Fibroblast of lung (primary cell): ENCODE measurements around the gene CDH5.

Source experiments
- EZH2 ChIP-seq: IDR thresholded peaks from 2 replicates; pipeline ENCODE4 v1.5.1; 2012; ENCODE audit warnings: low read length, control low read depth, mild to moderate bottlenecking; ENCODE audit errors: missing control alignments
- TF ChIP-seq, protein P1 (sequence below), 2 donors: IDR thresholded peaks in 1 of 2; conservative IDR thresholded peaks in 1 of 2; 1 replicate in 1 of 2; 2 replicates in 1 of 2; pipeline ENCODE4 v1.5.1; 2011 to 2012; ENCODE audit warnings: low read length in 2 of 2, control low read depth in 1 of 2, inconsistent platforms in 1 of 2, low read depth in 1 of 2, mild to moderate bottlenecking in 1 of 2

DNA sequence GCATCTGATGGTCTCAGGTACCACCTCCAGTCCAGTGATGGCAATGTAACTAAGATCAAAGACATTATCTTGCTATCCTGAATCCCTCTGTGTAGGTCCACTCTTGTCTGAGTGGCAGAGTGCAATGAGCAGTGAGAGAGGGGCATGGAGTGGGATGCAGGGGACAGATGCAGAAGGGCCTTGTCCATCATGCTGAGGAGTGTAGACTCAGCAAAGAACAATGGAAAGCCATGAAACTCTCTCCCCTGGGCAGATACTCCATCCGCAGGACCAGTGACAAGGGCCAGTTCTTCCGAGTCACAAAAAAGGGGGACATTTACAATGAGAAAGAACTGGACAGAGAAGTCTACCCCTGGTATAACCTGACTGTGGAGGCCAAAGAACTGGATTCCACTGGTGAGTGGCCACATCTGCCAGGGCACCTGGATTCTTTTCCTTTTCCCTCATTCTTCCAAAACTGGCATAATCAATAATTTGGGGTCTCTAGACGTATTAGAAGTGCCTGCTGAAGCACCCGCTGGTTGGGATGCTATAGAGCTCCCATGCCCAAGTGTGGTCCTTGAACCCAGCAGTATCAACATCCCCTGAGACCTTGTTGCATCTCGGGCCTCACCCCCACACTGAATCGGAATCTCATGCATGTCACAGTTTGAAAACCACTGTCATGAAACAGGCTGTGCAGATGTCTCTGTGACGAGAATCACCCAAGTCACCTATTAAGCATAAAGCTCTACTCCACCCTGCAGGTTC lies 29.5 kb downstream of the CDH5 start:
- TF ChIP-seq, protein P1, sequence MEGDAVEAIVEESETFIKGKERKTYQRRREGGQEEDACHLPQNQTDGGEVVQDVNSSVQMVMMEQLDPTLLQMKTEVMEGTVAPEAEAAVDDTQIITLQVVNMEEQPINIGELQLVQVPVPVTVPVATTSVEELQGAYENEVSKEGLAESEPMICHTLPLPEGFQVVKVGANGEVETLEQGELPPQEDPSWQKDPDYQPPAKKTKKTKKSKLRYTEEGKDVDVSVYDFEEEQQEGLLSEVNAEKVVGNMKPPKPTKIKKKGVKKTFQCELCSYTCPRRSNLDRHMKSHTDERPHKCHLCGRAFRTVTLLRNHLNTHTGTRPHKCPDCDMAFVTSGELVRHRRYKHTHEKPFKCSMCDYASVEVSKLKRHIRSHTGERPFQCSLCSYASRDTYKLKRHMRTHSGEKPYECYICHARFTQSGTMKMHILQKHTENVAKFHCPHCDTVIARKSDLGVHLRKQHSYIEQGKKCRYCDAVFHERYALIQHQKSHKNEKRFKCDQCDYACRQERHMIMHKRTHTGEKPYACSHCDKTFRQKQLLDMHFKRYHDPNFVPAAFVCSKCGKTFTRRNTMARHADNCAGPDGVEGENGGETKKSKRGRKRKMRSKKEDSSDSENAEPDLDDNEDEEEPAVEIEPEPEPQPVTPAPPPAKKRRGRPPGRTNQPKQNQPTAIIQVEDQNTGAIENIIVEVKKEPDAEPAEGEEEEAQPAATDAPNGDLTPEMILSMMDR (conservative IDR thresholded peaks at IDR 0.05 in 1 of 2, IDR thresholded peaks at IDR 0.05 in 1 of 2; ENCODE audit: low read depth in 1 of 2, low read length in 2 of 2) = no peak
- TF ChIP-seq EZH2 = no peak
